Subcutaneous adipose tissue (tissue), 4 donors: Measurements from ENCODE around the gene SH2D2A. TPM values are rescaled to one million over a fixed set of nuclear protein-coding genes. Genes with fewer than 3 reads are reported as not detected.

Source experiments
- CTCF ChIP-seq: fragments of 450-650 bp; IDR thresholded peaks from one replicate; pipeline ENCODE4 v1.5.1; 2016; ENCODE audit warnings: low read depth, mild to moderate bottlenecking, control low read depth, antibody characterized with exemption, moderate library complexity
- total RNA-seq, 4 donors: library from RNA; depleted of rRNA; stranded (reverse); fragments of >200 nt; gene quantifications; one replicate each; pipeline ENCODE4 v1.1.0, GENCODE V29; 2016

The SH2D2A gene
- total RNA-seq, 4 donors from 2014 or later = 0.34 to 1.1 (median 0.71) TPM

GRCh38 chr1:156788136-156788535 is 28.5 kb downstream of the SH2D2A start:
- TF ChIP-seq CTCF = no peak

DNA sequence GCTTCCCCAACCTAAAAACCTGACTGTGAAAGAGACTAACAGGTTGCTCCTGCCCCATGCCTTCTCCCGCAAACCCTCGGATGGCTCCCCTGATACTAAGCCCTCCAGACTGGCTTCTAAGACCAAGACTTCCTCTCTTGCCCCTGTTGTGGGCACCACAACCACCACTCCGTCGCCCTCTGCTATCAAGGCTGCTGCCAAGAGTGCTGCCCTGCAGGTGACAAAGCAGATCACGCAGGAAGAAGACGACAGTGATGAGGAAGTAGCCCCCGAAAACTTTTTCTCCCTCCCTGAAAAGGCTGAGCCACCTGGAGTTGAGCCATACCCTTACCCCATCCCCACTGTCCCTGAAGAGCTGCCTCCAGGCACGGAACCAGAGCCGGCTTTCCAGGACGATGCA is 30.0 kb downstream of the SH2D2A start:
- no peak for TF ChIP-seq CTCF

DNA sequence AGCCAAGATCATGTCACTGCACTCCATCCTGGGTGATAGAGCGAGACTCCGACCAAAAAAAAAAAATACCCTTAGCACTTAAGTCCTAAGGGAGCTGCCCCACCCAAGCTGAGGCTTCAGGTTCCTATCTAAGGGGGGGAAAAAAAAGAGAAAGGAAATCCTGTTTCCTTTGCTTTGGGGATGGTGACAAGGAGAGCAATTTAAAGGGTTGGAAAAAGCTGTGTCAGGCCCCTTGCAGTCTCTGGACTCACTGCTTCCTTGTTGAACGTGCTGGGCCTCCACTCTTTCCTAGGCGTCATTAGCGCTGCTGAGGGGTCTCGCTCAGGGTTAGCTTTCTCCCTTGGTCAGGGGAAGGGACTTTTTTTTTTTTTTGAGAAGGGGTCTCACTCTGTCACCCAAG is 31.2 kb downstream of the SH2D2A start:
- no peak for TF ChIP-seq CTCF

DNA sequence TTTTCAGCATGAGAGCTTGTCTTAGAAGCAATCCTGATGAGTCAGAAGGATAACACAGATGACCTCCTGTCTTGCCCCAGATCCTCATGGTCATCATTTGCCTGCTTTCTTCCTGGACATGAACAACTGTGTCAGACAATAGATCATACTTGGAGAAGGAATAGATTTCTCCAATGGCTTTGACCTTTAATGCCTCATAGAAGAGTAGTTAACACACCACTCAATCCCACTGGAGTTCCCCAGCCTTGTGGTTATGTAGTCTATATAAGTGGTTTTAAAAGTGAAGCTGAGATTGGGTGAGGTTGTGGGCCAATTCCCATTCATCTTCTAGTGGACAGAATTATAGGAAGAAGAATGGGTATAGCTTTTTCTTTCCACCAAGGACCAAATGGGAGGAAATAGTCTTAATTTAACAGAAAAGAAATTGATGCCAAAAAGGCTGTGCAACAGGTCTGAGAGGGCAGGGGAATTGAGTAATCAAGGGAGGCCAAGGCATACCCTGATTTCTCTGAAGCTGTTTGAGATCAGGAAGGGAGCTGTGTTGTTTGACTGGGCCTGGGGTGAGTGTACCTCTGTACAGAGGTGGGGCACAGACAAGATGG is 35.0 kb downstream of the SH2D2A start:
- TF ChIP-seq CTCF = no peak

- TF ChIP-seq CTCF = no peak
Observed at GRCh38 chr1:156777573-156777972, 39.1 kb downstream of the SH2D2A start.

DNA sequence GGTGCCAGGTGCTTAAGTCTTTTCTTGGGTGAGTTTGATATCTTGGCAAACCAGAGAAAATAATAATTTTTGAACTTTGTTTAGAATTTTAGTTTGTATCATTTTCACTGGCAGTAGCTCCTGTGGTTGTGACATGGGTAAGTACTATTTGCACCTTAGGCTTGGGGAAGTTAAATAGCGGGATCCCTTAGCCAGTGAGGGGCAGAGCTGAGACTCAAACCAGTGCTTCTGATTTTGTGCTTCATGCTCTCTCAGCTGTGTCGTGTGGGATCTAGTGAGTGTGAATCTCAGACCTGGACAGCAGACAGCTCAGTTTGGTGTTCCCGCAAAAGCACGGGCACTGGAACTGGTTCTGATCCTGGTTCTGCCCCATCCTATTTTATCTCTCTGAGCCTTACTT is 39.7 kb downstream of the SH2D2A start:
- TF ChIP-seq CTCF = no peak

DNA sequence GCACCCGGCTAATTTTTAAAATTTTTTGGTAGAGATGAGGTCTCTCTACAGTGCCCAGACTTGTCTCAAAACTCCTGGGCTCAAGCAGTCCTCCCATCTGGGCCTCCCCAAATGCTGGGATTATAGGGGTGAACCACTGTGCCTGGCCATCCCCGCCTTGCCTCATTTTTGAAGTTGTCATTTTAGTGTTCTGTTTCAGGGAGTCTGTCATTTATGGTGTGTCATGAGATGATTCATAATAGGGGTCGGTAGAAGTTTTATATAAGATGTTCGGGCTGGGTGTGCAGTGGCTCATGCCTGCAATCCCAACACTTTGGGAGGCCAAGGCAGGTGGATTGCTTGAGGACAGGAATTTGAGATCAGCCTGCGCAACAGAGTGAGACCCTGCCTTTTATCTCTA is 40.8 kb downstream of the SH2D2A start:
- no peak for TF ChIP-seq CTCF
